GM23248 (cell line): Measurements from ENCODE around the gene CCDC92.

ENCODE experiments used
- EZH2 ChIP-seq: fragments of 200-600 bp; sonication (generic); IDR thresholded peaks from 2 replicates; pipeline ENCODE4 v1.6.1; 2018; ENCODE audit warnings: antibody characterized with exemption, mild to moderate bottlenecking; ENCODE audit not compliant: insufficient read depth, poor library complexity, severe bottlenecking
- EZH2phosphoT487 ChIP-seq: fragments of 200-600 bp; sonication (generic); IDR thresholded peaks from 2 replicates; pipeline ENCODE4 v1.6.1; 2018; ENCODE audit warnings: antibody characterized with exemption, moderate library complexity, mild to moderate bottlenecking, low read depth; ENCODE audit not compliant: insufficient read depth

GRCh38 chr12:123958462-123958861 lies 14.2 kb downstream of the CCDC92 start:
- TF ChIP-seq EZH2 (no peak), EZH2phosphoT487 (no peak)
